Left cardiac atrium (tissue), 4 donors: ENCODE data around the gene CIB4. TPM values are rescaled to one million over a fixed set of nuclear protein-coding genes. Genes with fewer than 3 reads are reported as not detected.

Experiments
- ATAC-seq, 2 donors: fragments of 200-7000 bp; cut with Tn5 transposase; one replicate each; pipeline ENCODE4 v1.9.1; 2020; ENCODE audit warnings: mild to moderate bottlenecking in 2 of 2, moderate library complexity in 2 of 2
- DNase-seq: peaks from one replicate; pipeline ENCODE4 v3.0.0-alpha.2; 2020
- intact Hi-C, 2 donors: fragments of 100-400 bp; cut with DNase I; formaldehyde crosslinking; loops; one replicate each; pipeline versions ENCODE4 v1.14.1 to v1.15.1; 2022 to 2023
- total RNA-seq, 2 donors: library from RNA; stranded (reverse); fragmentation: NEBNext Ultra II Directional; extraction: Animal tissue kit (Norgen Biotek cat#: 25700); gene quantifications; one replicate each; pipeline ENCODE4 v1.2.1, GENCODE V29; 2021
- donor health status: DM: no; HTN: yes; CAD: no.
- donor health status: DM: no; HTN: yes; CAD: no; lungs with severe emphysema.
- donor health status: DM: yes; HTN: yes; CAD: no.
- donor health status: Dilated cardiomyopathy.

The CIB4 gene
- total RNA-seq, 2 donors from 2014 or later, result 0.44 TPM; not detected in 1

DNA sequence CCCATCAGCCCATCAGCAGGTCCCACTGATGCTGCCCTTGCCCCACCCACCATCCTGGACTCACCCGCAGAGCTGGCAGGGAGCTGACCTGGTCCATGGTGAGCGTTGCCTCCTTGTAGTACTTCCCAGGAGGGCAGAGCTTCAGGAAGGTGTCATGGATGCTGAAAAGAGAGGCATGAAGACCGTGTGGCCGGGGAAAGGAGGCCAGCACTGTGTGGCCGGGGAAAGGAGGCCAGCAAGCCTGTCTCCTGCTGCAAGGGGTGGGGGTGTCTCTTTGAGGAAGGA, 11.9 kb downstream of the CIB4 start:
- DNase-seq, result no peak
- ATAC-seq, result no peak
- intact Hi-C loops, result no loop called here

DNA sequence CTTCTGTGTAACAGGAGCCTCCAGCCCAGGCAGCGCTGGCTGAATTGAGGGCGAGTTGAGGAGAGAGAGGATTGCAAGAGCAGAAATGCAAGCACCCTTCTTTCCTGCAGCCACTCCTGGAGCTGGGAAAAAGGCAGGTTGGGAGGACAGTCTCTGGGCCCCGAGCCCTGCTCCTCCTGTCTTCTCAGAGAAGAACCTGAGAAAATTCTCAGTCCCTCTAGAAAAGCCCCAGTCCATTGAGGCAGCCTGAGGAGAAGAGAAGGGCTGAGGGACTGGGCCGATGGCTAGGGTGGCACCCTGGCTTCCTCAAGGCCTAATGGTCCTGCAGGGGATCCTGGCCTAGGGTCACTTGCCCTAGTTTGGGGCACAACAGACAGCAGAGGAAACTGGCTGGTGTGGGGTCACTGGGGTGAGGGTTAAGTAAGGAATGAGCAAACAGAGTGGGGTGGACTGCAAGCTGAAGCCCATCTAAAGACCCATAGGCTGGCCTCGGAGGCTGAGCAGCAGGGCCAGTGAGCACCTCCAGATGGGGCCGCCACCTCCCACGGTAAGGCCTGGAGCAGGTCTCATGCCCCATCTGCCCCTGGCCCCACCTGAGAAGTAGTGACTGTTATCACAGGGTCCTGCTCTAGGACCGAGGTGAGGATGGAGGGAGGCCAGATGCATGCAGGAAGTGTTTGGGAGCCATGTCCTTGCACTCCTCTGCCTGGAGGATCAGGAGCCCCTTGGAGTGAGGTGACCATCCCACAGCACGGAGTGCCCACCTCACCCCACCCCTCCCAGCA, 12.4 kb downstream of the CIB4 start:
- ATAC-seq (no peak), DNase-seq (no peak)
- intact Hi-C loops, result no loop called here

DNA sequence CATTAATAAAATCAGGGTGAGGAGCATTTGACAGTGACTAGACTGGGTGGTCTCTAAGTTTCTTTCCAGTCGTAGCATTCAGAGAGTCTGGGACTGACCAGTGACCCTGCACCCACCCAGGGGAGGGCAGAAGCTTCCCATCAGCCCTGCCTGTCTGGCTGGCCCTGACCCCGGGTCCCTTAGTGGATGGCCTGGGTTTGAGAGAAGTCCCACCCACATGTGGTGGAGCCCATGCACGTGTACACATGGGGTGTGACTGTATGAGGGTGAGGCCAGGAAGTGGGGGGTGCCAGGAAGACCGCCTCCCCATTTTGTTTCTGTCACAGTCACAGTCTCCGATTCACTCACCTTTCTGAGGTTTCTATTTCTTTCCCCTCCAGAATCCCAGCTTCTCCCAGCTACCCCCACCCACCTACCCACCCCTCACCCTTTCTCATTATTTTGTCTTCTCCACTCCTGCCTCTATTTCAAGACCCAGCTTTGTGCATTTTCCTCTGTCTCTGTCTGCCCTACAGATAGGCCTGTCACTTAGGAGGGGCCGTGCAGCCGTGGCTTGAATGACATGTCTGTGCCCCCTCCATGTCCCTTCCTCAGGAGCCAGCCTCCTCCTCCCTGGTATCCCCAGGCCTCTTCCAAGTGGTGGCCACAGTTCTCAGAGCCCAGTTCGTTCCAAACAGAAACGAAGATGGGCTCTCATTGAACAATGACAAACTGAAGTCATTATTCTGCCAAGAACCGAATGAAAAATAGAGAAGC, 13.6 kb downstream of the CIB4 start:
- DNase-seq, result no peak
- intact Hi-C loops, result no loop called here
- no peak for ATAC-seq

DNA sequence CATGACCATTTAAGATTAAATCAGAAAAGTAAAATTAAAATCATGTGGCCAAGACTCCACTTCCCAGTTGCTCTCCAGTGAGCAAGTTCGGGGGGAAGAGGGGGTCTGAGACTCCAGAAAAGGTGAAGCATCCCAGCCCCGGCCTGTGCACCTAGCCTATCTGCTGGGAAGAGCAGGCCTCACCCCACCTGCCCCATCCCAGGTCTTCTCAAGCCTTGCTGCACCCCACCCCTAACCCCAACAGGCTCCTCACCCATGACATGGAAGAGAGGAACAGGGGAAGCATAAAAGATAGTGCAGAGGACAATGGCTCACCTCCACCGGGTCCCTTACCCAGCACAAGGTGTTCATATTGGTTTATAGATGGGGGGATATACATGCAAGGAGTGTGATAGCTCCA, 14.6 kb downstream of the CIB4 start:
- no peak for ATAC-seq
- intact Hi-C loops, result no loop called here
- no peak for DNase-seq

DNA sequence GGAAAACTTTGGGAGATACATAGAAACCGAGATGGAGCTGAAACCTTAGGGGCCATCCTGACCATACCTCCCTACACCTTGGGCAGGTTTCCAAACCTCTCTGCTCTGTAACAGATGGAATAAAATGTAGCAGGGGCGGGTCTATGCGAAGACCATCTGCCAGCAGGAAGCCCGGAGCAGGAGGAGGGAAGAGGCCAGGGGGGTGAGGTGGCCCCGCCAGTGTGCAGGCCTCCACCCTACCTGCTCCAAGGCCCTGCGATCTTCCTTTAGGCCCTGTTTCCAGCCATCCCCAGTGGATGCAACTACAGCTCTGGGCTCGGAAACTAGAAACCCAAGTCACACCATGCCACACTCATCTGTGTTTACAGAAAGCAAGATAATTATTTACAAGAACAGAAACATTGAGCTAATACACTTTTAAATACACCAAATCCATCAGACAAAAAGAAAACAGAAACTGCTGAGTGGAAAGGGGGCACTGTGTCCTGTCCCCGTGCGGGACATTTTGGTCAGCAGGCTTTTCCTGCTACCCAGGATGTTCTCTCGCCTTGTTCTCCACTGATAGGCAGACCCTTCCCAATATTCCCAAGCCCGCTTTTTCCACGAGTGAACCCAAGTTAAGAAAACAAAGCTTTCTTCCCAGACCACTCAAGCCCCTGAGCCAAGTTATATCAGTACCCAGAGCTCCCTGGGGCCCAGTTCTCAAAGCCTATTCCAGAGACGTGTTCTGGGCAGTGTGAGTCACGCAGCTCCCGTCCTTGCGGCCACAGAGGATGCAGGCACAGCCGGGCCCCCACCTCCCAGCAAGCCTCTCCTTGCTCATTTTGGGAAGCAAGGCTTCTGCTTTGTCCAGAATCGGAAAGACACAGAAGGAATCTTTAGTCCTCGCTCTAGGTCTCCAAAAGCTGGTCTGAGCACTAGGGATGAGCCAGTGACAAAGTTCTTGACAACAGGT, 17.3 kb downstream of the CIB4 start:
- intact Hi-C loops, result no loop called here
- DNase-seq (peak; percentile 41), ATAC-seq (peak in 1 of 2 donors; percentile 43)

- ATAC-seq (no peak), DNase-seq (no peak)
- intact Hi-C loops, result no loop called here
These were observed 19.5 kb downstream of the CIB4 start for GRCh38 chr2:26621469-26622199.

- DNase-seq (no peak), ATAC-seq (no peak)
- intact Hi-C loops, result no loop called here
These were observed 21.0 kb downstream of the CIB4 start for GRCh38 chr2:26620031-26620605.

GRCh38 chr2:26619521-26619951, 21.6 kb downstream of the CIB4 start:
- ATAC-seq, result no peak
- DNase-seq, result no peak
- intact Hi-C loops, result no loop called here

DNA sequence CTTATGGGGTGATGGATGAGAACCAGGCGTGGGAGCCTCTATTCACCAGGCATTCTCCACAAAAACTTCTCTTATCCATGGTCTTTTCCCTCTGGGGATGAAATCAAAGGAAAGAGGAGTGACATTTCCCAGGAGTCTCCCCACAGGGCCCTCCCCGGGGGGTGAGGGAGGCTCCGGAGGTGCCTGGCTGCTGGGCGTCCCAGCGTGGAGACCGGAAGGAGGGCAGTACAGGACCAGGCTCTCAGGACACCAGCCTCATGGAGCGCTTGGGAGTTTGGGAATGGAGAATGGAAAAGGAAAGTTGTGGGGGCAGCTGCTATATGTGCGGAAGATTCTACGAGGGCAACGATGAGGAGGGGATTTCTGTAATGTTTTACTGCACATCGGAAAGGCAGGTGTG, 22.1 kb downstream of the CIB4 start:
- no peak for DNase-seq
- intact Hi-C loops, result no loop called here

DNA sequence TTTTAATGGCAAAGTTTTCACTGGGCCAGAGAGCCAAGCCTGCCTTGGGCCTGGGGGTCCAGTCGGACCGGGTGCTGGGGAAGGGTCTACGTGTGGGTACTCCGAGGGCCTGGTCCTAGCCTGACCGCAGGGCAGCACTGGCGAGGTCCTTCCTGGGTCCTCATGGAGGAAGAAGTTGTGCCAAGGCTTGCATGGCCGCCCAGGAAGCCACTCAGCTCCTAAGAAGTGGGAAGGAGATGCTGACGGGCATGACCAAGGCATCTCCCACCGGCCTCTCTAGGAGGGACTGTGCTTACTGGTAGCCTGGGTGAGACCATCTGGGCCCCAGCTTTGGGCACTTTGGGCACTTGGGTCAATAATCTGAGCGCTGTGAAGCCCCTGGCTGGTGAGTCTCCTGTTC, 22.6 kb downstream of the CIB4 start:
- no peak for ATAC-seq
- intact Hi-C loops, result no loop called here
- peak; percentile 11 for DNase-seq

More for the DNA sequence above, 22.1 kb downstream of the CIB4 start:
- ATAC-seq, result no peak

DNA sequence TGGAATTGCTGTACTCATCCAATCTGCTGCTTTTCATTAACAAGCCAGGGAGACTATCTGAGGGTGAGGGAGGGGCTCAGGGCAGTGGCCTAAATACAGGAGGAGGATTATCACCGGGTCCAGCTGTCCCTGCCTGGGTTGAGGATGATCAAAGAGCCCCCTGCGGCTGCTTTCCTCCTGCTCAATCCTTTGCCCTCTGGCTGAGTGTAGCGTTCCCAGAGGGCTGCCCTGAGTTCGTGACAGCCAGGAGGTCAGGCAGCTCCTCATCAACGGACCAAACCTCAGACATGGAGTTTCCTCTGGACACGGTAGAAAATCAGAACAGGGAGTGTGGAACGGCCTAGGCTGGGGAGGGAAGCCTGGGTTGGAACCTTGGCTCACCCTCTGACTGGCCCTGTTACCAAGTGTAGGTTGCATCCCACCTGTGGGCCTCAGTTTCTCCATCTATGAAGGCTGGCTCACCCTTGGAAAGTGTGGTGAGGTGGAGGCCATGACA, 23.5 kb downstream of the CIB4 start:
- intact Hi-C loops, result no loop called here
- DNase-seq, result no peak
- ATAC-seq, result no peak

GRCh38 chr2:26616706-26617587, 24.2 kb downstream of the CIB4 start:
- ATAC-seq (no peak), DNase-seq (no peak)
- intact Hi-C loops, result no loop called here

GRCh38 chr2:26615860-26616705, 25.1 kb downstream of the CIB4 start:
- intact Hi-C loops, result no loop called here
- no peak for ATAC-seq
- no peak for DNase-seq

DNA sequence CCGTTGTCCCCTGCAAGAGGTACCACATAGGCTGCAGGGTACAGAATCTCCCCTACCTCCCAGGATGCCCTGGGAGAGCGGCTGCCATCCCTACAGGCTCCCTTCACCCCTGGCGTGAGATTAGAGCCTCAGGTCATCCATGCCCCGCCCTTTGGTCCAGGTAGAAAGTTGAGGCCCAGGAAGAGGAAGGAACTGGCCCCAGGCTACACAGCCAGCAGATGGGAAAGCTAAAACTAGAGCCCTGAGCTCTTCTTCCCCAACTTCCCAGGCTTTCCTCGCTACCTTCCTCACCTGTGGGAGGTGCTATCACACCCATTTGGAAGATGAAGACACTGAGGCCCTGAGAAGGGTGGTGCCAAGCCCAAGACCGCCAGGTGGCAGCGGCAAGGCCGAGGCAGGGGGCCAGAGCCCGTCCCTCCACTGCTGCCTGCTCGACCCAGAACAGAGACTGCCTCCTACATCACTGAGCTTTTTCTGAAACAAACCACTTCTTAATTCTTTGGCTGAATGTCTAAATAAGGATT, 25.8 kb downstream of the CIB4 start:
- intact Hi-C loops, result no loop called here
- no peak for DNase-seq
- ATAC-seq, result no peak

DNA sequence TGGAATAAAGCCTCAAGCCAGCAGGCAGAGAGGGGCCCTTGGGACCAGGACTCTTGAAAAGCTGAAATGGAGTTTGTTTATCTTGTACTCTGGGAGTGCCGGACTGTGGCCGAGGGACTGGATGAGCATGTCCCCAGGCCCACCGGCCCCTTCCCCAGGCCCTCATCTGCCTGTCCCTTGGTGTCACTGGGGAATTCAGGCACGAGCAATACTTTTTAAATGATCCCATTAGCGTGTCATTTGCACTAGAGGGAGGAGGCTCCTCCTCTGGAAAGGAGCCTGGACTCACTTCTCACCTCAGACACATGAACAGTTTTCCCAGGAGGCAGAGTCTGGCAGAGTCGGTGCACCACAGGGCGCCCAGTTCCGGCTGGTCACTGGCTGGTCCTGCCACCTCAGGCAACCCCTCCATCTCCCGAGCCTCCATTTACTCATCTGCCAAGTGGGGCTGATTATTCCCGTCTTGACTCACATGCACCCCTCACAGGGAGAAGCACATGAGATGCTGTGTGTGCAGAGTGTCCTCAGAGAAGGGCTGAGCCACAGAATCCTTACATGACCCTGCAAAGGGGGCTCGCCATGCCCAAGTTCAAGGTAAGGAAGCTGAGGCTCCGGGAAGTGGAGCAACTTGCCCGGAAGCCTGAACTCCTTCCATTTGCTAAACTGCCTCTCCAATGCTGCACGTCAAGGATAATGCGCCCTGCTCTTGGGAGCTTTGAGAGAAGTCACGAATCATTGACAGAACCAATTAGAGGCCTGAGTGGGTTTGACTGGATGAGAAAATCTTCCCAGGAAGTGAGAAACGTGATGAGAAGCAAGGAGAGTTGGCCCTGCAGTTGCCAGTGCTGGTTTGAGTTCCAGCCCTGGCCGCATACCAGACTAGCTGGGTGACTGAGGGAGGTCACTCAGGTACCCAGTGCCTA, 26.7 kb downstream of the CIB4 start:
- ATAC-seq (peak; percentile 45 to 64), DNase-seq (no peak)
- intact Hi-C loops, result no loop called here
